T-helper 17 cell (primary cell): ENCODE results near the gene HIPK2. TPM values are rescaled to one million over a fixed set of nuclear protein-coding genes. Genes with fewer than 3 reads are reported as not detected.
"Not testable (repeated sequence)": the region's sequence is repeated elsewhere in the genome, so short reads cannot be mapped to it uniquely, and the experiment has no call there.

Experiments
- ATAC-seq: fragments of 150-1000 bp; cut with Tn5 transposase; 2 replicates; pipeline ENCODE4 v1.10.0; 2021; ENCODE audit warnings: mild to moderate bottlenecking, moderate library complexity
- DNase-seq, 3 donors: peaks; one replicate each; pipeline versions ENCODE4 v3.0.0 to v3.0.0-alpha.2; 2020 to 2021
- H3K9me3 ChIP-seq: one replicate; pipeline ENCODE4 v1.7.0; 2013; ENCODE audit warnings: low read length, mild to moderate bottlenecking; ENCODE audit not compliant: control insufficient read depth, poor library complexity, severe bottlenecking
- H3K27ac Mint-ChIP-seq: one replicate; pipeline ENCODE4 v1.8.0; 2022; ENCODE audit warnings: mild to moderate bottlenecking, moderate library complexity, mixed read lengths
- H3K27me3 Mint-ChIP-seq: one replicate; pipeline ENCODE4 v1.8.0; 2022; ENCODE audit warnings: mixed read lengths
- H3K36me3 Mint-ChIP-seq: one replicate; pipeline ENCODE4 v1.8.0; 2022; ENCODE audit warnings: low read depth, mixed read lengths
- H3K4me1 Mint-ChIP-seq: one replicate; pipeline ENCODE4 v1.8.0; 2022; ENCODE audit warnings: mild to moderate bottlenecking, mixed read lengths
- H3K4me3 Mint-ChIP-seq: one replicate; pipeline ENCODE4 v1.8.0; 2022; ENCODE audit warnings: mild to moderate bottlenecking, moderate library complexity, mixed read lengths
- total RNA-seq, 4 donors: library from RNA in 2 of 4; stranded (reverse) in 2 of 4; gene quantifications; one replicate each; pipeline ENCODE4 v1.2.3 and lab custom pipeline; 2022 to 2026

The HIPK2 gene
- total RNA-seq, 2 donors from 2014 or later: 36.9 to 42.9 TPM

DNA sequence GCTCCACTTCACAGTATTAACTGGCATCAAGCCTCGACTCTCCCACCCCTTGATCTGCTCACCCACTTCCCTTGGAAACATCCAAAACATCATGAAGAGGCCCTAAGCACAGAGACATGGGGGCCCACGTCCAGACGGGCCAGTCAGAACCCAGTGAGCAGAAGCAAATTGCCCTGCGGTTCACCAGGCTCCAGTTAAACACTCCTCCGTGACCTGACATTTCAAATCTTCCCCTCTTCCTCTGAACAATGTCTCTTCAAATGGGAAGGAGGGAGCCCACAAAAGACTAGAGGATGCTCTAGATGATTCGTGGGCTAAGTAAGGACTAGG lies 209.5 kb downstream of the HIPK2 start:
- H3K27ac Mint-ChIP-seq: peak overlapping the region; percentile 44
- DNase-seq (no peak), ATAC-seq (no peak)
- no peak overlapping the region for H3K4me3 Mint-ChIP-seq
- no peaks in the 10 kb centered on the region for H3K9me3 ChIP-seq
- H3K36me3 Mint-ChIP-seq: peaks cover 5% of the 10 kb centered on the region
- H3K27me3 Mint-ChIP-seq: no peaks in the 10 kb centered on the region
- peaks cover 20% of the 10 kb centered on the region for H3K4me1 Mint-ChIP-seq

DNA sequence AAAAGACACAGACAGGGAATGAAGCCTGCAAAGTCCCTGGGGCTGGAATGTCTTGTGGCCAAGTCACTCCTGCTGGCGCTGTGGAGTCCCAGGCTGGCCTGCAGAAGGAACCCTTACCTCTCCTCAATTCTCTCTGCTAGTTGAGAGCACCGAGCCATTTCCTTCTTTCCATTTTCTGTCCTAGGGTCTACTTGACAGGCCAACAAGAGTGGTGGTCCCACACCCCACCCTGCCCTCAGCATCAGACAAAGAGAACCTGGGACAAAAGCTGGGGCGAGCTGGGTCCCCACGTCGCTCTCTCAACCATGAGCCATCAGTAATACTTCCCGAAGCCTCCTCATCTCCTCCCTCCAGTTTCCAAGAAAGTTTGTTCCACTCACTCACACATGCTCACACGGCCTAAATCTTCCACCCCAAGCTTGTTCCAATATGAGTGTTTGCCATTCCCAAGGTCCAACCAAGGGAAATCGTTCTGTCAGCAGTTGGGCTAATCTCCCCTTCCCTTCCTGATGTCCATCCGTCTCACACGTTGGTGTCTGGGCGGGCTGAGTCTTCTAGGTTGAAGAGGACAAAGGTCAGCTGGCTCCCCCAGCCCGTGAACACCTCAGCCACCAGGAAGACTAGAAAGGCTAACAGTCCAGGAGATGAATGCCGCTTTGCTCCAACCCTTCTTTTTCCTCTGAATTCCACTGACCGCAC lies 210.0 kb downstream of the HIPK2 start:
- Mint-ChIP-seq H3K27me3 (no peaks in the 10 kb centered on the region), H3K36me3 (peaks cover 6% of the 10 kb centered on the region), H3K4me3 (no peak overlapping the region)

DNA sequence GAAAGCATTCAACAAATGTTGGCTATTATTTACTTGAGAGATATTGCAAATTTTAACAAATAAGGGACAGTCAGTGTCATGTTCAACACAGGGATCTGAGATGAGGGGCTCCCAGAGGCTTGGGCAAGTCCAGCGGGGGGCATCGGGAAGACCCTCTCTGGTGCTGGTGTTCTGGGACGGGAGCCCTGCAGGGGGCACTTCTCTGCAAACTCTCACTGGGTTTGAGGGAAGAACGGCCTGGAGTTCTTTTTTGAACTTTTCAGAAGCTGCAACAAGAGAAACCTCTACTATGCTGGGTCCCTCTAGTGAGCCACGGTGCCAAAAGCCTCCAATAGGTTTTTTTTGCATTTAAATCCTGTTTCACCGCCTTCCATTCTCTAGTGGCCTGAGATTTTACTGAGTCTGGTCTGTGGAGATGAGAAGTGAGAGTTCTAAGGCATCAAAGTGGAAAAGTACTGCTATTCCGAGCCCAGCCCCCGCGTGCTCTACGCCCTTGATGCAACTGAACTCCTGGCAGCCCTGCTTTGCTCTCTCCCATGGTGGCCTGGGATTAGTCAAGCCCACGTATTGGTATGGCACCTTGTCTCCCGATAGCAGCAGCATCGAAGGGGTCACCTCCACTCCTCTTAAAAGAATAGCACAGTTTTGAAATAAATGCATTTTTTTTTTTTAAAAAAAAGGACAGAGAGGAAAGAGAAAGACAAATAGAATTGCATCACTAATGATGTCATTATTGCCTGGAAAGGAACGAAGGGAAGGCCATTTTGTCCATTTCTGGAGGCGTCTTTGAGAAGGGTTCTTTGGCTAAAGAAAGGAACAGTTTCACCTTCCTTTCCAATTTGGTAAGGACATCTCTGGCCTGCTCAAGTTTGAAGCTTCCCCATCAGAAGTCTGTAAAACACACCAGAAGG lies 210.8 kb downstream of the HIPK2 start:
- H3K9me3 ChIP-seq: no peaks in the 10 kb centered on the region
- ATAC-seq (no peak), DNase-seq (no peak)
- H3K4me1 Mint-ChIP-seq: peaks cover 22% of the 10 kb centered on the region
- H3K27me3 Mint-ChIP-seq: no peaks in the 10 kb centered on the region
- H3K4me3 Mint-ChIP-seq: no peak overlapping the region
- H3K36me3 Mint-ChIP-seq: peaks cover 7% of the 10 kb centered on the region
- H3K27ac Mint-ChIP-seq: no peak overlapping the region

More for the DNA sequence above, 210.0 kb downstream of the HIPK2 start:
- ATAC-seq: no peak
- H3K9me3 ChIP-seq: no peaks in the 10 kb centered on the region
- DNase-seq: no peak
- Mint-ChIP-seq H3K4me1 (peaks cover 21% of the 10 kb centered on the region), H3K27ac (peak overlapping the region; percentile 44)

DNA sequence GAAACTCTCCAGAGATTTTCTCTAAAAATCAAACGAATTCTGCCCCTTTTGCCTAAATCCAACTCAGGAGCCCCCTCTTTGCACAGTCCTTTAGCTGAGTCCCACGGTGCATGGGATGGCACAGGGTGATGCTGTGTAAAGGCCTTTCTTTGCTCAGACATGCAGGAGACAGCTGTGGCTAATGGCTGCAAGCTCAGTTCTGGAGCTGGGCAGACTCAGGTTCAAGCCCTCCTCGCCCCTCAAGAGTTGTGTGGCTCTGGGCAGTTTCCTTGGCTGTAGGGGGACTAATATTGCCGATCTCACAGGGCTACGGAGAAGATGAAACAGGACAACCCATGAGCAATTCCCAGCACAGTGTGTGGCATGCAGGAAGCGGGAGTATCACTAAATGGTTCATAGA lies 211.7 kb downstream of the HIPK2 start:
- Mint-ChIP-seq H3K4me1 (peaks cover 22% of the 10 kb centered on the region), H3K27ac (peak overlapping the region; percentile 53), H3K4me3 (no peak overlapping the region)

DNA sequence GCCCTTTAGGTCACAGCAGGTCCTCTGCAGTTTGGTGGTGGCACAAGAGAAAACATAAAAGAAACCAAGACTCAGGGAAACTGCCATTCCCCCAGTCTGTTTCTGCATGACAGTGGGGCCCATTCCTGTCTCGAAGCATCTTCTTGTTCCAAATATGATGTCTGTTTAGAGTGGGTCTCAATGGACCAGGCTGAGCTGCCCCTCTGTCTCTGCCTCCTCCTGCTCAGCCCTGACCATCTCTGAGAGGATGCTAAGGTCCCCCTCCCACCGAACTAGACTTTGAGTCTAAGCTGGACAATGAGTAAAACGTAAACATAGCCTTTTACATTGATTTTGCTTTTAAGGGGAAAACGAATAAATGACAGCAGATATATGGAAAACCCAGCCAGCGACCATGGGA lies 213.9 kb downstream of the HIPK2 start:
- no peaks in the 10 kb centered on the region for H3K9me3 ChIP-seq
- ATAC-seq (no peak), DNase-seq (no peak)
- no peak overlapping the region for H3K4me3 Mint-ChIP-seq
- peaks cover 10% of the 10 kb centered on the region for H3K36me3 Mint-ChIP-seq
- H3K27ac Mint-ChIP-seq: no peak overlapping the region
- peaks cover 20% of the 10 kb centered on the region for H3K4me1 Mint-ChIP-seq
- H3K27me3 Mint-ChIP-seq: no peaks in the 10 kb centered on the region

More for the DNA sequence above, 211.7 kb downstream of the HIPK2 start:
- Mint-ChIP-seq H3K36me3 (peaks cover 7% of the 10 kb centered on the region), H3K27me3 (no peaks in the 10 kb centered on the region)
- ATAC-seq (no peak), DNase-seq (no peak)
- H3K9me3 ChIP-seq: no peaks in the 10 kb centered on the region

DNA sequence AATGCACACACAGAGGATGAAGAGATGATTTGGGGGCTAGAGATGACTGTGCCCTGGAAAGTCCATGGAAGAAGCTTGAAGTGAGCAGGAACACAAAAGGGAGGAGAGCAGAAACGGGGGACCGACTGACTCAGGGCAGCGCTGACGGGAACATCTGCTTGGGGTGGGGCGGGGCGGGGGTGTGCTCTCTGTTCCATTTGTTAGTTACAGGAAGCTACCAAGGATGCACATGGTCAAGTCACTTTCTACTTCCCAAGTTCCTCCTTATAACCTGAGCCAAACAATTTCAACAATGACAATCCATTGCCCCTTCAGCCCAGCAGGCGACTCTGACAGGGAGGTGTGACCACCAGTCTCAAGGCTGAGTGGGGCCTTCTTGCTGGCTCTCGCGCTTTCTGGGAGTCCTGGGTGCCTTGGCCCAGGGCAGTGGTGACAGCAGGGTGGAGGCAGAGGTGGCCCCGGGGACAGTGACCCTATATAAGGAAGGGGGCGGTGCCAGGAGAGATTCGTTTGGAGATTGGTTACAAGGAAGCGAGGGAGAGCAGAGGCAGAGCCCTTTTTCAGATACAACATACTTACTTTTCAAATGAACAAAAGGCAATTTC lies 214.7 kb downstream of the HIPK2 start:
- Mint-ChIP-seq H3K4me3 (no peak overlapping the region), H3K4me1 (peaks cover 17% of the 10 kb centered on the region), H3K36me3 (peaks cover 7% of the 10 kb centered on the region), H3K27me3 (no peaks in the 10 kb centered on the region), H3K27ac (peak overlapping the region; percentile 66)
- DNase-seq (no peak), ATAC-seq (no peak)
- no peaks in the 10 kb centered on the region for H3K9me3 ChIP-seq

DNA sequence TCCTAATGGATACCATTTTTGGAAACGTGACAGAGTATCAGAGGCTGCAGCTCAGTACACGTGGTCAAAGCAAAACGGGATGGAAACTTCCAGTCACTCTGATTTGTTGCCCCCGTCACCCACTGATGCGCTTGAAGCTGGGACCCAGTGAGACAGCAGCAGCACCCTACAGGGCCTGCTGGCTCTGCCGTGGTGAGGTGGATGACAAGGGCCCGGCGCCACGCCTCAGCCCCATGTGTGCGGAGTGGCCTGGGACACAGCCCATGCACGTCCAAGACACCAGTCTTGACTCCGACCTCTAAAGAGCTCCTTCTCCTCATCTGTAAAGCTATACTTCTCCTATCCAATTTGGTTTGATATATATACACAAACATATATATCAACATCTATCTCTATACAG lies 215.3 kb downstream of the HIPK2 start:
- peaks cover 14% of the 10 kb centered on the region for H3K4me1 Mint-ChIP-seq
- H3K27ac Mint-ChIP-seq: peak overlapping the region; percentile 66
- no peaks in the 10 kb centered on the region for H3K9me3 ChIP-seq
- H3K4me3 Mint-ChIP-seq: no peak overlapping the region
- peaks cover 4% of the 10 kb centered on the region for H3K36me3 Mint-ChIP-seq
- DNase-seq: no peak
- no peaks in the 10 kb centered on the region for H3K27me3 Mint-ChIP-seq
- ATAC-seq: no peak

DNA sequence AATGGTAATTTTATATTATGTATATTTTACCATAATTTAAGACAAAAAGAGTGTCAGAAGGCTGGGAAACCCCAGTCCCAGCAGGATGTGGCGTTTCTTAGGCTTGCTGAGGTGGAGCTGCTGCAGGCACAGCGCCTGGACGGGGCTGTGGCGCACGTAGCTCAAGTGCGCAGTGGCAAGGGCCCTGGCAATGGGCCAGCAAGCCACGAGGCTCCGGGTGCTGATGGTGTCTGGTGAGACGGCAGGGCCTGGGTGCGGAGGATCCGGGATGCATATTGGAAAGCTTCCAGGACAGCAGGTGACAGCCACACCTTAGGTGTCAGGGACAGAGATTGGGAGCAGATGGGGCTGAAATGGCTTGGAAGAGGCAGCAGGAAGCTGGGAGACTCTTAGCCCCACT lies 217.1 kb downstream of the HIPK2 start:
- no peaks in the 10 kb centered on the region for H3K9me3 ChIP-seq
- Mint-ChIP-seq H3K27me3 (no peaks in the 10 kb centered on the region), H3K27ac (no peak overlapping the region), H3K4me3 (no peak overlapping the region), H3K4me1 (peaks cover 4% of the 10 kb centered on the region), H3K36me3 (peaks cover 4% of the 10 kb centered on the region)
- DNase-seq (no peak), ATAC-seq (no peak)

DNA sequence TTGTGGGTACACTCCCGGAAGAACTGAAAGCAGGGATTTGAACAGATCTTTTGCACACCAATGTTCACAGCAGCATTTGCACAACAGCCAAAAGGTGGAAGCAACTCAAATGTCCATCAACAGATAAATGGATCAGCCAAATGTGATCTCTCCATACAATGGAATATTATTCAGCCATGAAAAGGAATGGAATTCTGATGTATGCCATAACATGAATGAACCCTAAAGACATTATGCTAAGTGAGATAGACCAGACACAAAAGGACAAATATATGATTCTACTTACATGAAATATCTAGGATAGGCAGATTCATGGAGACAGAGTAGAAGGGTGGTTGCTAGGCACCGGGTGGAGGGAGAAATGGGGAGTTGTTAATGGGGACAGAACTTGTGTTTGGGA lies 217.6 kb downstream of the HIPK2 start:
- Mint-ChIP-seq H3K27ac (no peak overlapping the region), H3K4me3 (no peak overlapping the region), H3K27me3 (no peaks in the 10 kb centered on the region), H3K4me1 (peaks cover 4% of the 10 kb centered on the region), H3K36me3 (peaks cover 4% of the 10 kb centered on the region)
- H3K9me3 ChIP-seq: no peaks in the 10 kb centered on the region
- ATAC-seq: no peak
- no peak for DNase-seq

DNA sequence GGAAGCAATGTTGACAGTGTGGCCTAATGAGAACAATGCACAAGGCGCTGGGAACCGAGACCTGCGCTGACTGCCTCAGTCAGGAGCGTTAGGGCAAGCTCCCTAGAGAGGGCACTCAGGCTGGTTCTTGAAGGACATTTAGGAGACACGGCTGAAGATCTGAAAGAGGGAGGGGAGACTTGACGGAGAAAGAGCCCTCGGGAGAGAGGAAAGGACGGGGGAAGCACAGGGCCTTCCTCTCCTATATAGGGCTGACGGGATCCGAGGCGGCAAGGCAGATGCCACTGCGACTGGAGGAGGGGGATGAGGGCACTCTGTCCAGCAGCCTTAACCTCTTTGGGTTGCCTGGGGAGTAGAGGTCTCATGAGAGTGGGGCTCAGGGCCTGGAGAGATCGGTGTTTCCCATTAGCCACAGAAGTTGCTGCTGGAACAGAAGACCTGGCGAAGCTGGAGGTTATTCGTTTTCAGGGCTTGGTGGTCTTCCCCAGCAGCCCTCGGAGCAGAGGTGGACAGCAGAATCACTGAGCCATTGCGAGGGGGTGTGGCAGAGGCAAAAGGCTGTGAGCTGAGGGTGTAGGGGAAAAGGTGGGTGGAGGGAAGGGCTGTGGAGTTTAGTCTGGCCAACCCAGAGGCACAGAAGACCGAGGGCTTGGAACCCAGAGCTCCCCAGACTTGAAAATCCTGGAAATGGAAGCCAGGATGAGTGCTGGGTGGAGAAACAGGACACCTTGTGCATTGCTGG lies 218.3 kb downstream of the HIPK2 start:
- Mint-ChIP-seq H3K27ac (no peak overlapping the region), H3K27me3 (no peaks in the 10 kb centered on the region), H3K4me3 (no peak overlapping the region), H3K4me1 (peaks cover 4% of the 10 kb centered on the region), H3K36me3 (peaks cover 4% of the 10 kb centered on the region)
- no peaks in the 10 kb centered on the region for H3K9me3 ChIP-seq
- ATAC-seq: no peak
- DNase-seq: no peak

DNA sequence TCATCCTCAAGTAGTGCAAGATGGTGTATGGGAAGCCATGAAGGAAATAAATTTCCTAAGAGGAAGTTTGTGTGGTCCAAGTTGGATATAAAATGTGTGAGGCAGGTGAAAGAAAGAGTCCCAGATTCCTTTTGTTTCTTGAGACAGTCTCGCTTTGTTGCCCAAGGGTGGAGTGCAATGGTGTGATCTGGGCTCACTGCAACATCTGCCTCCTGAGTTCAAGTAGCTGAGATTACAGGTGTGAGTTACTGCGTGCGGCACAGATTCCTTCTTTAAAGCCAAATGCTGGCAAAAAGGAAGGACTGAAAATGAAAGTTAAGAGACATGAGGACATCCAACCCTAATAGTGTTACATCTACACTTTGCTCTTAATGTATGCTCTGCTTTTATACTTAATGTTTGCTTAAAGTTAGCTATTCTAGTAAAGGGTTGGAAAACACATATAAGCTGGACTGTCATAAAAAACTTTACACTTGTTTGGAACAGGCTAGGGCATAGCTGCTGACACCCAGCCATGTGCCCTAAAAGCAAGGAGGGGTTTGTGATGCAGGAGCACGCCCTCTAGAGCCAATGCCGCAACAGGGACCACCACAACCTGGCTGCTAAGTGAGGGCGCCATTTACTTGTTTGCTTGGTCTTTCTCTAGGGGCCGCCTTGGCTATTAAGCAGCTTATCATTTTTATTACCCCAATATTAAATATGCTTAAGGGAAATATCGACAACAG lies 219.8 kb downstream of the HIPK2 start:
- H3K9me3 ChIP-seq: no peaks in the 10 kb centered on the region
- H3K36me3 Mint-ChIP-seq: peaks cover 4% of the 10 kb centered on the region
- H3K27me3 Mint-ChIP-seq: no peaks in the 10 kb centered on the region
- H3K4me1 Mint-ChIP-seq: peaks cover 2% of the 10 kb centered on the region
- no peak overlapping the region for H3K4me3 Mint-ChIP-seq
- H3K27ac Mint-ChIP-seq: no peak overlapping the region
- ATAC-seq: no peak
- no peak for DNase-seq

DNA sequence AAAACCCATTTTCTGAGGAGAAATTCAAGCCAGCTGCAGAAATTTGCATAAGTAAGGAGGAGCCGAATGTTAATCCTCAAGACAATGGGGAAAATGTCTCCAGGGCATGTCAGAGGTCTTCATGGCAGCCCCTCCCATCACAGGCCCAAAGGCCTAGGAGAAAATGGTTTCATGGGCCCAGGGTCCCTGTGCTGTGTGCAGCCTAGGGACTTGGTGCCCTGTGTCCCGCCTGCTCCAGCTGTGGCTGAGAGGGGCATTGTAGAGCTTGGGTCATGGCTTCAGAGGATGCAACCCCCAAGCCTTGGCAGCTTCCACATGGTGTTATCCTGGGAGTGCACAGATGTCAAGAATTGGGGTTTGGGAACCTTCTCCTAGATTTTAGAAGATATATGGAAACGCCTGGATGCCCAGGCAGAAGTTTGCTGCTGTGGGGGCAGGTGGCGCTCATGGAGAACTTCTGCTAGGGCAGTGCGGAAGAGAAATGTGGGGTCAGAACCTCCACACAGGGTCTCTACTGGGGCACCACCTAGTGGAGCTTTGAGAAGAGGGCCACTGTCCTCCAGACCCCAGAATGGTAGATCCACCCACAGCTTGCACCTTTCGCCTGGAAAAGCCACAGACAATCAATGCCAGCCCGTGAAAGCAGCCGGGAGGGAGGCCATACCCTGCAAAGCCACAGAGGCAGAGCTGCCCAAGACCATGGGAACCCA lies 223.7 kb downstream of the HIPK2 start:
- not testable (repeated sequence) for H3K27ac Mint-ChIP-seq

More for the DNA sequence above, 223.7 kb downstream of the HIPK2 start:
- not testable (repeated sequence) for H3K4me1 Mint-ChIP-seq, H3K36me3 Mint-ChIP-seq, DNase-seq, H3K9me3 ChIP-seq, ATAC-seq, H3K4me3 Mint-ChIP-seq, H3K27me3 Mint-ChIP-seq
